ENCODE measurements around the gene MAPKAP1. TPM values are rescaled to one million over a fixed set of nuclear protein-coding genes. Genes with fewer than 3 reads are reported as not detected.

The MAPKAP1 gene
- total and polyA plus RNA-seq, 8 donors = 49.5 to 89.5 (median 56.2) TPM

- Histone ChIP-seq H3K27me3 (no peaks in the 10 kb centered on the region), H3K36me3 (no peaks in the 10 kb centered on the region), H3K4me1 (no peaks in the 10 kb centered on the region), H3K4me3 (no peak overlapping the region), H3K9me3 (no peaks in the 10 kb centered on the region), H3K27ac (no peak overlapping the region)
- TF ChIP-seq CTCF (IDR thresholded peaks at IDR 0.05) = no peak
- DNase-seq = no peak
- intact Hi-C loops (cut with DNase I) = no loop called here
- no peak for ATAC-seq
These were observed 313.6 kb downstream of the MAPKAP1 start for GRCh38 chr9:125393426-125393825.

- Histone ChIP-seq H3K27ac (no peak overlapping the region), H3K4me3 (no peak overlapping the region), H3K4me1 (no peaks in the 10 kb centered on the region), H3K27me3 (no peaks in the 10 kb centered on the region), H3K9me3 (no peaks in the 10 kb centered on the region), H3K36me3 (no peaks in the 10 kb centered on the region)
- TF ChIP-seq CTCF (IDR thresholded peaks at IDR 0.05) = no peak
- intact Hi-C loops (cut with DNase I) = no loop called here
- no peak for DNase-seq
- ATAC-seq = no peak
These were observed 315.3 kb downstream of the MAPKAP1 start for GRCh38 chr9:125391704-125392103.

GRCh38 chr9:125388978-125389377, 318.0 kb downstream of the MAPKAP1 start:
- no peaks in the 10 kb centered on the region for H3K36me3 ChIP-seq
- no peak overlapping the region for H3K4me3 ChIP-seq
- H3K9me3 ChIP-seq = no peaks in the 10 kb centered on the region
- no peak for DNase-seq
- no peak overlapping the region for H3K27ac ChIP-seq
- intact Hi-C loops (cut with DNase I) = no loop called here
- H3K4me1 ChIP-seq = no peaks in the 10 kb centered on the region
- no peaks in the 10 kb centered on the region for H3K27me3 ChIP-seq
- no peak for ATAC-seq
- no peak for TF ChIP-seq CTCF (IDR thresholded peaks at IDR 0.05)

GRCh38 chr9:125387861-125388524, 319.0 kb downstream of the MAPKAP1 start:
- H3K4me1 ChIP-seq = no peaks in the 10 kb centered on the region
- ATAC-seq = no peak

More at GRCh38 chr9:125387861-125388524, 319.0 kb downstream of the MAPKAP1 start:
- Histone ChIP-seq H3K36me3 (no peaks in the 10 kb centered on the region), H3K27me3 (no peaks in the 10 kb centered on the region), H3K9me3 (no peaks in the 10 kb centered on the region), H3K4me3 (no peak overlapping the region), H3K27ac (no peak overlapping the region)
- intact Hi-C loops (cut with DNase I) = no loop called here
- DNase-seq = no peak
- no peak for TF ChIP-seq CTCF (IDR thresholded peaks at IDR 0.05)

Other genes starting within 250 kb of the MAPKAP1 start
- gene PBX3, start 40.2 kb upstream of the MAPKAP1 start, total RNA-seq = 10 to 100 TPM; 36.3 to 53.6 TPM
- gene PBX3, start 40.2 kb upstream of the MAPKAP1 start, polyA plus RNA-seq (ENCODE audit: insufficient read length in 6 of 6) = 10 to 100 TPM; 39.6 to 46.0 (median 42.8) TPM